CD4-positive, alpha-beta T cell treated with Interleukin-6 for 4 hours (primary cell): ENCODE measurements around the gene DEPP1.

Experiments
- DNase-seq: peaks from one replicate; pipeline ENCODE4 v3.0.0-alpha.2; 2020; ENCODE audit warnings: mixed read lengths

The DEPP1 gene

GRCh38 chr10:44965104-44965503, 13.5 kb downstream of the DEPP1 start:
- DNase-seq, result no peak

DNA sequence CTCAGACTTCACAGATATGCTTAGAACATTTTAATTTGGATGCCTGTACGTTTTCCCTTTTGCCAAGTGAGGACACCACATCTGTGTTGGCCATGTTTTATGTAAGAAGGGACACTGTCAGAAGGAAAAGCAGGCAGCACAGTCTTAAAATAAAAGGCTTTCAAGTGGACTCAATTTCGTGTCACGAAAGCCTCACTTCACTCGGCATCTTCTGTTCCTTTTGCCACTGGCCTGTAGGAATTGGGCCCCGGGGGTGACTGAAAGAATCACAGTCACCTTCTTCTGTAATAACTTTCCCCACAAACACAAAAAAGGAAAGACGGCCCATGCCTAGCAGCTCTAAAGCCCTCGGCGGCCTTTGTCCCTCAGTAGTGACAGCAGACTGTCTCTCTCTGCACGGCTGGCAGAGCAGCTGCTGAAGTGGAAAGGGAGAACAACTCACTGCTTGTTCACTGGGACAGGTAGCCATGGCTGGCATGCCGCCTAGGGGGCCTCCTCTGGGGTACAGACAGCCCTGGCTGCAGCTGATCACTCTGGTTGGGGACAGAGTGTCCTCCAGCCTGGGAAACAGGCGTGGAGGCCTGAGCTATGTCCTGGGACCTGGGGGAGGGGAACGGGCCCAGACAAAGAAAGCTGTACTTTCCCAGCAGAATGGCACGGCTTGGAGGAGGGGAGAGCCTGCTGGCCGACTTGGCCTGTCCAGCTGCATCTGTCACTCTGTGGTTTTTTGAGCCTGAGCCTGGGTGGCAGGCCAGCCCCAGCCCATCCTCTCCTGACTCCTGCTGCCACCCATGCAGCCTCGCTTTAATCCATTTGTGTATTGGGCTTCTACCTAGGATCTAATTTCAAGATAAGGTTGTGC, 14.6 kb downstream of the DEPP1 start:
- no peak for DNase-seq

DNA sequence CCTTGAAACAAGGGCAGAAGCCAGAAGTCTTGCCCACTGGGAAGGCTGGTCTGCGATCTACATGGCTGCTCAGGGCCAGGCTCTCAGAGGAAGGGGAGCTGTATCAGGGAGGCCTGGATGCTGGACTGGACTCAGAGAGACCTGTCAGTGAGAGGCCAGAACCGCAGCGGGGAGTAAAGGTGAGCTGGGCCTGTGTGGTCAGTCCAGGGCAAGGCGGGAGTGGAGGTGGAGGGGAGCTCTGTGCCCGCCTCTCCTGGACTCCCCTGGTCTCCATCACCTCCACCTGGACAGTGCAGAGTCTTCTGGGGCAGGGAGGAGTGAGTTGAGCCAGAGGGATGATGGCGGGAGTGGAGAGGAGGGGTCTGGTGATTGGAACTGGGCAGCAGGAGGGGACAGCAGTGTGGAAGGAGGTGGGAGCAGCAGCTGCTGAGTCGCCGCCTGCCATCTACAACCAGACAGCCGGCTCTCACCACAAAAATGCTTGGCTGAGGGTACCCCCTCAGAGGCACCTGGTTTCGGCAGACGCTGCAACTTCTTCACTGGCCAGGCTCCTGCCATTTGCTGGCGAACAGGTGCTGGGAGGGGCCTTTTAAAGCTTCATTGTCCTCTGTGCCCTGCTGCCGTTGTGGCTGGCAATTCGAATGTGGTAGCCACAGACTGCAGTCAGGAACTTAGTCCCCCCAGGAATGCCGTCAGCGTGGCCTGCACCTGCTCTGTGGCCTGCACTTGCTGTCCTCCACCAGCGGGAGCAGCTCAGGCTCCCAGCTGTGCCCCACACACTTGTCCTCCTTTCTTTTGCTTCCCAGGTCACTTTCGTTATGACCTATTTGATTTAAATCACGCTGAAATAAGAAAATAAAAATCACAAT, 15.5 kb downstream of the DEPP1 start:
- DNase-seq, result no peak

GRCh38 chr10:44961931-44962750, 16.5 kb downstream of the DEPP1 start:
- no peak for DNase-seq

- DNase-seq, result no peak
Observed at GRCh38 chr10:44961230-44961571, 17.4 kb downstream of the DEPP1 start.

DNA sequence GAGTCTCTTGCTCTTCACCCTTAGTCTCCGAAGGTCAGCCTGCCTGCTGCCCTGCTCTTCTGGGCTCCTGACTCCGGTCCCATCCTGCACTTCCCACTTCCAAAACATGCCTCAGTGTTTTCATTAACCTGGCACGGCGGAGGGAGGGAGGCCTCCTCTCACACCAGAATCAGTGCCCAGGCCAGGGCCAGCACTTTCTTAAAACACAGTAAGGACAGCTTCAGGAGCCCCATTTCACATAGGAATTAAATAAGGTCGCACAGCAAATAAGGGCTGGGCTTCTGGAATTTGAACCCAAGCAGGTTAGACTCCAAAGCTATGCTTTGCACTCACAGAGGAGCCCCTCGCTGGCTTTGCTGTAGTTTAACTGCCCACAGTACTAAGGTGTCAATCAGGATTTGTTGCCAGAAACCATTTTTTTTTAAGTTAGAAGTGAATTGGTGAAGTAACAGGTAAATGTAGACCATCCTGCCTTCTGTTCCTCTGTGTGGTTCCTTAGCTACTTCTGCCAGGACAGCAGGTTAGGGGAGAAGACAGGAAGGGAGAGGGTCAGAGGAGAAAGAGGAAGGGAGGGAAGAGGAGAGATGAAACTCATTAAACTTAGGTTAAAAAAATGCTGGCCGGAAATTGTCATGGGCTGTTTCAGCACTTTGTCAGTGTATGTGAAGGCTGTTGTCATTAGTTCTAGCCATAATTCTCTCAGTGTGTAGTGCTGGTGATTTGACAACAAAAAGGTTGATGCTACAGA, 18.0 kb downstream of the DEPP1 start:
- no peak for DNase-seq

DNA sequence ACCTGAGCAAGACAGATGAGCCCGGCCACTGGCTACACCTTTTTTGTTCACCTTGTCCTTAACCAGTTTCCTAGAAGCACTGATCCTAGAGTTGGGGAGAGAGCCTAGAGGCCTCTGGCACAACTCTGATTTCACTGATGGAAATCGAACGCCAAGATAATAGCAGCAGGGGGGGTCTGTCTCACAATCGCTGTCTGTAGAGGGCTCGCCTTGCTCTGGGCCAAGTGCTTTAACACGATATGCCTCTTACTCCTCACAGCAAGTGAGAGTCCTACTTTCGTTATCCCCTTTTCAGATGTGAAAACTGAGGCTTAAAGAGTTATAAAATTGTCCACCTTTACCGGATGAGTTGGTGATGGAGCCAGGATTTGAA, 18.5 kb downstream of the DEPP1 start:
- no peak for DNase-seq

- DNase-seq, result peak; percentile 96
Observed at GRCh38 chr10:44959247-44960087, 19.1 kb downstream of the DEPP1 start, which contains the start of gene RASSF4. TSS of gene RASSF4 (plus strand) at chr10:44959802. CDS start at chr10:44970203, 10,401 bp downstream.

DNA sequence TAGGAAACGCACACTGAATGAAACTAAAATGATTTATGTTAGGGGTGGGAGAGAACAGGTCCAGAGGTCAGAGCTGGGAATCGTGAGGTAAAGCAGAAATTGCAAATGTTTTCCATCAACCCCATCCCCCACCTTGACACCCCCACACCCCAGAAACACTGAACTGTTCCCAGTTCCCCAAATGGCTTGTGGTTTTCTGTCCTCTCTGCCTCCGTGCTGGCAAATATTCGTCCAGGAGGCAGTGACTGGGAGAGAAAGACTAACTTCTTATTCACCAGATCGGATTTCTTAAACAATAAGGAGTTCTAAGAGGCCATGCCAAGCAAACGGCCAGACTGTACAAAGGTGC, 19.7 kb downstream of the DEPP1 start:
- DNase-seq, result no peak

DNA sequence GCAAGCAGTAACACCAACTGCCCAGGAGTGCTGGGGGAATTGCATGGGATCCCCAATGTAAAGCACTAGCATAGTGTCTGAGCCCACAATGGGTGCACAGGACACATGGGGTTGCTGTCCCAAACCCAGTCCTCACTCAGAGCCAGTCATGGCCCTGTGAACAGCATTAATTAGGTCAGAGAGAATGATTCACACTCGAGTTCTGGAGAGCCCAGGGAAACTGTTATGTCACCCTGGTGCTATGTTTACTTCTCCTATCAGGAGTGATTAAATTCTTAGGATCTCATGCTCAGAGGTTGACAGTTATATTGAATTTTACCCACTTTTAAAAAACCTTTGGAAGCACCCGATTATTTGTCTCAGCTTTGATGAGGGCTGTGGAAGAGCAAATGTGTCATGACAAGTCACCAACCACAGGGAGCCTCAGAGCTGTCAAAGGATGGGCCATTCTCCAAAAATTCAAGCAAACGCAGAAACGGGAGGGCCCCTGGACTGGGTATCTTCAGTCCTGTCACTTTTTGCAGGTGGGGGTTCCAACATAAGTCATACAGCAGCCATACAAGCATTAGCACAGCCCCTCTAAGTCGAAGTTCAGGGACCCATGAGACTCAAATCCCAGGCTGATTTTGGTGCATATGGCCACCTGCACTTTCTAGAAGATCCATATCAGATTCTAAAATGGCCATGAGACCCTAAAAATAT, 20.3 kb downstream of the DEPP1 start:
- no peak for DNase-seq

DNA sequence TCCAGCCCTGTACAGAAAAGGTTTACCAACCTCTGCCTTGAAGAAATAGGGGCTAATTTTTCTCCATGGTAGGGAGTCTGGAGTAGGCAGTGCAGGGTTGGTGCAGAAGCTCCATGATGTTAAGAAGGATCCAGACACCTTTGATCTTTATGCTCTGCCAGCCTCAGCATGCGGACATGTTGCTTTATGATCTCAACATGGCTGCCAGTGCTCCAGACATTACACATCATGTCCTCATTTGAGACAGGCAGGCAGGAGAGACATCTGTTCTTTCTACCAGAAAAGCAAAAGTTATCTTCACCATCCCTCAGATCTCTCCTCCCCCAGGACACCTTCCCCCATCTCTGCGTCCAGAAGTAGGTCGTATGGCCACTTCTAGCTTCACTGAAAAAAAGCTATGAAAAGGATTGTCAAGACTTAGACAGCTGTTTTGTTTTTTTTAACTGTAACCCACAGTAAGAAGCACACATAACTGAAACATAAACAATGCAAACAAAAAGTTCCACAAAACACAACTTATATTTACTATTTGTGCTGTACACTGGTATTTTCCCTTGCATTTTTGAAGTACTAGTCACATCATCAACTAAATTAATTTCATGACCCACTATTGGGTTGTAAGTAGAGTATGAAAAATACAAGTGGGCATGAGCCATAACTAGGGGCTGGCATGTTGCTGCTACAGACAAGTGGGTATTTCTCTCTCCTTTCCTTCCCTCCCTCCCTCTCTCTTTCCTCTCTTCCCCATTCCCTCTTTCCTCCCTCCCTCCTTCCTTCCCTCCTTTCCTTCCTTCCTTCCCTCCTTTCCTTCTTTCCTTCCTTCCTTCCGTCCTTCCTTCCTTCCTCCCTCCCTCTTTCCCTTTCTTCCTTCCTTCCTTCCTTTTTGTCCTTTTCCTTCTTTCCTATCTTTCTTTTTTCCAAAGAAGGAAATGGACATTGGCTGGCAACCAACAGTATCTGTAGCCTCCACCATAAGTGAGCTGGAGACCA, 21.6 kb downstream of the DEPP1 start:
- DNase-seq, result no peak

DNA sequence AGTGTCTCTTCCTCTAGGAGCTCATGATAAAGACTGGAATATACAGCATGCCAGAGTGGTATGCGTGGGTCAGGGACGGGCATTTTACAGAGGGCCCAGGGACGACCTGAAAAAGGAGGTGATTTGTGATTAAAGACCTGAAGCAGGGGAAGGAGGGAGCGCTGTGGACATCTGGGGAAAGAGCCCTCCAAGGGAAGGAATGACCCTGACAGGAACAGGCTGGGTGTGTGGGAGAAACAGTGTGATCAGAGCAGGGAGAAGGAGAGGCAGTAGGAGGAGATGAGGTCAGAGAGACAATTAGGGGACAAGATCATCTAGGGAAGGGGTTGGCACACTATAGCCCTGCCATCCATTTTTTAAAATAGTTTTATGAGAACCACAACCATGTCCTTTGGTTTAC, 22.4 kb downstream of the DEPP1 start:
- DNase-seq, result no peak

DNA sequence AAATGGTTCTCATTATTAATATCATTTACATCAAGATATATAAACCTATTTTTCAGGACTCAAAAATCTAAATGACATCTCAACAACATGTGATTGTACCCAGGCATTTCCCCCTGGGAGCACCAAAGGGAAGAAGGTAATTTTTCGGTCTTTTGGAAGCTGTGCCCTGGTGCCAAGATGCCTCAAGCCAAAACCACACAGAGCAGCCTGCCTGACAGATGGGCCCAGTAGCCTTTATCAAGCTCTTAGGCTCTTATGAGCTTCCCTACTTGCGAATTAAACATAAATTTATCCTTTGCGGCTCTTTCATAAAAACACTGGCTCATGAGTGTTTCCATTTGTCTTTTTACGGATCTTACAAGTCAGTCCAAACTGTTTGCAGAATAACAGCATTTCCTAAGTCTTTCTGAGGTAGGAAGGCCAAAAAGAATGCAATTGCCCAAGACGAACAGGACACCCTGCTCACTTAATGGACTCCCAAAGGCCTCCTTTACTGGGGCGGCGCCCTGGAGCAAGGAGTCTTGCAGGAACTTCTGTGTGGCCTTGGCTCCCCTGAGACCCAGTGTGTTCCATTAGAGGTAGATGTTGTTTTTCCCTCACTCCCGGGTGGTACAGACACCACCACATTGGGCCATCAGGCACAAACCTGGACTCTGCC, 23.1 kb downstream of the DEPP1 start:
- DNase-seq, result no peak

DNA sequence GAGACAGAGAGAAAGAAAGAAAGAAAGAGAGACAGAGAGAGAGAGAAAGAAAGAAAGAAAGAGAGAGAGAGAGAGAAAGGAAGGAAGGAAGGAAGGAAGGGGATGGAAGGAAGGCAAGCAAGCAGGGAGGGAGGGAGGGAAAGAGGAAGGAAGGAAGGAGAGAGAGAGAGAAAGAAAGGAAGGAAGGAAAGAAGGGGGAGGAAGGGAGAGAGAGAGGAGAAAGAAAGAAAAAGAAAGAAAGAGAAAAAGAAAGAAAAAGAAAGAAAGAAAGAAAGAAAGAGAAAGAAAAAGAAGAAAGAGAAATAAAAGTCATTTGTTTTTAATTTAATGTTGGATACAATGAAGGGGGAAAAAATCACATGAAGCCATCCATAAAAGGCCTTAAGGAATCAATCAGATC, 23.6 kb downstream of the DEPP1 start:
- no peak for DNase-seq

DNA sequence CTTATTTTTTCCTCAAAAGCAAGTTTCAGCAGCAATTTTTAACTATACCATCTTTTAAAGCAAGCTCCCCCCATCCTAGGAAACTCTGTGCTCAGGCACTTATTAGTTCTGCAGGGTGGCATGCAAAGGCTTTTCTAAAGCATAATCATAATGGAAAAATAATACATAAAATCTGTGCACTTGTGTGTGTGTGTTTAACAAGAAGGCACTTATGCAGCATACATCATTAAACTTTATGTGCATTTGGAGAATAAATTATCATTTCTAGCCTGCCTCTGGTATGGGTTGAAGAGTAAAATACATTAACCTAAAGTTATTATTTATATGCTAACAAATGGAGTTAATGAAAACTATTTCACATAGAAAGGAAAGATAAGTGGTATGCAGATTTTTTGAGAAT, 24.6 kb downstream of the DEPP1 start:
- no peak for DNase-seq

- no peak for DNase-seq
Observed at GRCh38 chr10:44952779-44953231, 25.8 kb downstream of the DEPP1 start.

DNA sequence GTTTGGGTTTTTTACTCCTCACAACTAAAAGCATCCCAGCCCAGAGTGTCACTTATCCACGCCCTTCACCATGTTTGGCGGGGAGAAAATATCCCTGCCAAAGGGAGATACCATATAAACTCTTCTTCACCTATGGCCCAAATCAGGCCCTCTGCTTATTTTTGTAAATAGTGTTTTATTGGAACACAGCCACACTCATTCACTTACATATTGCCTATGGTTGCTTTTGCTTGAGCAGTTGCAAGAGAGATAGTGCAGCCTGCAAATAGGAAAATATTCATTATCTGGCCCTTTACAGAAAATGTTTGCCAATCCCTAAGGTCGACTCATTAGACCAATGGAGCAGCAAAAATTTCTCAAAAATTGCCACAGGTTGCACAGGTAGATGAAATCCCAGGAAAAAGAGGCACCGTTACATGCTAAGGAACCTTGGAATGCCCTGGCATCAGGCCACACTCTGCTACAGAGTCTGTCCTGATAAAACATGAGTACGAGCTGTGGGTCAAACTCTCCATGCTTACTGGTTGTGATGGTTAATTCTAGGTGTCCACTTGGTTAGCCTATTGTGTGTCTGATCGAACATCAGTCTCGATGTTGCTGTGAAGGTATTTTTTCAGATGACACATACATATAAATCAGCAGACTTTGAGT, 26.9 kb downstream of the DEPP1 start:
- DNase-seq, result no peak
